Endothelial cell of umbilical vein (primary cell): ENCODE results near the gene CLINT1. TPM values are rescaled to one million over a fixed set of nuclear protein-coding genes. Genes with fewer than 3 reads are reported as not detected.
A peak's percentile ranks its signal among the peaks of the same experiment; 100 is the strongest.

ENCODE experiments used
- BruUV-seq: library from RNA; stranded (reverse); fragments of 400-500 nt; replicated peaks from 2 replicates; lab custom pipeline; 2021; lab: Mats Ljungman, UMichigan
- CTCF ChIA-PET: fragments of 300-600, 350-600 bp; sonication (Branson Sonifier 250); formaldehyde crosslinking; loops from one replicate; lab custom pipeline; 2021; ENCODE audit warnings: antibody characterized with exemption, inconsistent platforms; lab: Charles Lee
- POLR2A ChIA-PET: fragments of 300-600, 350-600 bp; sonication (Branson Sonifier 250); formaldehyde crosslinking; loops from one replicate; lab custom pipeline; 2021; ENCODE audit warnings: antibody characterized with exemption, inconsistent platforms; lab: Charles Lee
- DNase-seq: peaks from one replicate; pipeline ENCODE4 v3.0.0-alpha.2; 2011; ENCODE audit warnings: low read depth, low spot score
- FAIRE-seq: peaks from 2 replicates; lab custom pipeline; 2011; peaks lifted over from hg19 to GRCh38; lab: Jason Lieb, UNC
- H2AFZ ChIP-seq: 2 replicates; pipeline ENCODE4 v1.6.0; 2012; ENCODE audit warnings: low read depth, low read length, control low read depth, inconsistent platforms
- H3K27ac ChIP-seq: 2 replicates; pipeline ENCODE4 v1.5.1; 2011; ENCODE audit warnings: low read depth, mild to moderate bottlenecking, control low read depth, low read length, moderate library complexity; ENCODE audit not compliant: insufficient read depth
- H3K27me3 ChIP-seq, 2 experiments: 2 replicates each; pipeline versions ENCODE4 v1.6.0 to v1.6.1; 2011; ENCODE audit warnings: low read length in 2 of 2, mixed read lengths in 1 of 2; ENCODE audit not compliant: control insufficient read depth in 2 of 2, insufficient read depth in 2 of 2
- H3K36me3 ChIP-seq, 2 experiments: 2 replicates in 1 of 2; 3 replicates in 1 of 2; pipeline ENCODE4 v1.5.1; 2011; ENCODE audit warnings: low read length in 2 of 2, mild to moderate bottlenecking in 1 of 2, moderate library complexity in 1 of 2; ENCODE audit not compliant: control insufficient read depth in 2 of 2, insufficient read depth in 2 of 2; ENCODE audit errors: extremely low read depth in 1 of 2
- H3K4me1 ChIP-seq: 3 replicates; pipeline ENCODE4 v1.5.1; 2011; ENCODE audit warnings: mild to moderate bottlenecking, low read length; ENCODE audit not compliant: control insufficient read depth, insufficient read depth; ENCODE audit errors: extremely low read depth
- H3K4me2 ChIP-seq: 2 replicates; pipeline ENCODE4 v1.6.1; 2011; ENCODE audit warnings: low read length, control low read depth, mixed read lengths; ENCODE audit not compliant: insufficient read depth
- H3K4me3 ChIP-seq, 3 experiments: fragments of 200-600 bp in 1 of 3; sonication (generic), shearing (Covaris generic) in 1 of 3; replicated peaks in 1 of 3; 2 replicates each; pipeline ENCODE4 v1.5.1; 2011 to 2016; ENCODE audit warnings: control low read depth in 3 of 3, low read length in 3 of 3, mild to moderate bottlenecking in 2 of 3, inconsistent platforms in 1 of 3, low read depth in 1 of 3, moderate library complexity in 1 of 3; ENCODE audit not compliant: insufficient read depth in 1 of 3
- H3K79me2 ChIP-seq: 2 replicates; pipeline ENCODE4 v1.6.0; 2012; ENCODE audit warnings: low read length, inconsistent platforms; ENCODE audit not compliant: control insufficient read depth, insufficient read depth
- H3K9ac ChIP-seq: replicated peaks from 2 replicates; pipeline ENCODE3; 2011; ENCODE audit warnings: low read length, control low read depth; ENCODE audit not compliant: insufficient read depth; ENCODE audit errors: extremely low read depth
- H3K9me1 ChIP-seq: replicated peaks from 3 replicates; pipeline ENCODE4 v1.6.0; 2011; ENCODE audit warnings: mild to moderate bottlenecking, low read length; ENCODE audit not compliant: control insufficient read depth, insufficient read depth; ENCODE audit errors: extremely low read depth
- H3K9me3 ChIP-seq: replicated peaks from 2 replicates; pipeline ENCODE4 v1.5.1; 2012; ENCODE audit warnings: low read length, inconsistent platforms; ENCODE audit not compliant: control insufficient read depth, insufficient read depth
- H4K20me1 ChIP-seq: replicated peaks from 2 replicates; pipeline ENCODE3; 2011; ENCODE audit warnings: mild to moderate bottlenecking, low read length; ENCODE audit not compliant: control insufficient read depth, insufficient read depth; ENCODE audit errors: extremely low read depth
- EZH2 ChIP-seq: IDR thresholded peaks from 2 replicates; pipeline ENCODE4 v1.6.1; 2012; ENCODE audit warnings: borderline replicate concordance, low read depth, mild to moderate bottlenecking, moderate library complexity, low read length, inconsistent platforms; ENCODE audit not compliant: severe bottlenecking
- FOS ChIP-seq: IDR thresholded peaks from 2 replicates; pipeline ENCODE4 v1.6.1; 2011; ENCODE audit warnings: mild to moderate bottlenecking, low read length, moderate library complexity, borderline replicate concordance; ENCODE audit not compliant: insufficient read depth
- GATA2 ChIP-seq: IDR thresholded peaks from 2 replicates; pipeline ENCODE4 v1.7.0; 2011; ENCODE audit warnings: low read depth, mild to moderate bottlenecking, moderate library complexity, mixed read lengths, low read length; ENCODE audit not compliant: insufficient read length, insufficient read depth
- JUN ChIP-seq: IDR thresholded peaks from 2 replicates; pipeline ENCODE4 v1.6.1; 2011; ENCODE audit warnings: borderline replicate concordance, low read depth; ENCODE audit not compliant: insufficient read length, insufficient read depth
- POLR2A ChIP-seq: IDR thresholded peaks from 2 replicates; pipeline ENCODE4 v1.6.1; 2012; ENCODE audit warnings: low read depth, mild to moderate bottlenecking, control low read depth, low read length
- dilution Hi-C: fragments of 300-500 bp; cut with MboI; formaldehyde crosslinking; loops from one replicate; pipeline ENCODE4 v1.15.0; 2019; ENCODE audit warnings: low sequenced_read_pairs; ENCODE audit not compliant: extremely low pct_ligation_motif_present
- intact Hi-C: fragments of 100-400 bp; cut with micrococcal nuclease; formaldehyde crosslinking; loops from one replicate; pipeline ENCODE4 v1.10.0; 2022
- polyA plus RNA-seq, 4 experiments: library from polyadenylated mRNA; depleted of rRNA in 3 of 4; stranded (reverse) in 3 of 4; unstranded in 1 of 4; fragments of >200 nt; gene quantifications; 2 replicates each; pipeline versions ENCODE4 v1.2.1 to v1.2.3, GENCODE V29; 2011 to 2012; ENCODE audit warnings: missing spikeins in 1 of 4
- total RNA-seq: library from RNA; stranded (reverse); gene quantifications from 2 replicates; pipeline ENCODE4 v1.2.3, GENCODE V29; 2021
- TF ChIP-seq, protein P1 (sequence below): IDR thresholded peaks from 2 replicates; pipeline ENCODE4 v1.6.1; 2011; ENCODE audit not compliant: insufficient read depth, insufficient read length
- TF ChIP-seq, protein P2 (sequence below), 2 donors: IDR thresholded peaks; 1 replicate in 1 of 2; 2 replicates in 1 of 2; pipeline ENCODE4 v1.5.1; 2011; ENCODE audit warnings: low read length in 2 of 2, mild to moderate bottlenecking in 2 of 2, moderate library complexity in 2 of 2, control low read depth in 1 of 2, inconsistent platforms in 1 of 2, low read depth in 1 of 2; ENCODE audit not compliant: insufficient read depth in 1 of 2; ENCODE audit errors: extremely low read depth in 1 of 2

Gene CLINT1
- total and polyA plus RNA-seq, 2 donors (not counting 3 experiments of a cell fraction or from before 2014, with no cell fraction given) = 76.6 to 158 TPM

DNA sequence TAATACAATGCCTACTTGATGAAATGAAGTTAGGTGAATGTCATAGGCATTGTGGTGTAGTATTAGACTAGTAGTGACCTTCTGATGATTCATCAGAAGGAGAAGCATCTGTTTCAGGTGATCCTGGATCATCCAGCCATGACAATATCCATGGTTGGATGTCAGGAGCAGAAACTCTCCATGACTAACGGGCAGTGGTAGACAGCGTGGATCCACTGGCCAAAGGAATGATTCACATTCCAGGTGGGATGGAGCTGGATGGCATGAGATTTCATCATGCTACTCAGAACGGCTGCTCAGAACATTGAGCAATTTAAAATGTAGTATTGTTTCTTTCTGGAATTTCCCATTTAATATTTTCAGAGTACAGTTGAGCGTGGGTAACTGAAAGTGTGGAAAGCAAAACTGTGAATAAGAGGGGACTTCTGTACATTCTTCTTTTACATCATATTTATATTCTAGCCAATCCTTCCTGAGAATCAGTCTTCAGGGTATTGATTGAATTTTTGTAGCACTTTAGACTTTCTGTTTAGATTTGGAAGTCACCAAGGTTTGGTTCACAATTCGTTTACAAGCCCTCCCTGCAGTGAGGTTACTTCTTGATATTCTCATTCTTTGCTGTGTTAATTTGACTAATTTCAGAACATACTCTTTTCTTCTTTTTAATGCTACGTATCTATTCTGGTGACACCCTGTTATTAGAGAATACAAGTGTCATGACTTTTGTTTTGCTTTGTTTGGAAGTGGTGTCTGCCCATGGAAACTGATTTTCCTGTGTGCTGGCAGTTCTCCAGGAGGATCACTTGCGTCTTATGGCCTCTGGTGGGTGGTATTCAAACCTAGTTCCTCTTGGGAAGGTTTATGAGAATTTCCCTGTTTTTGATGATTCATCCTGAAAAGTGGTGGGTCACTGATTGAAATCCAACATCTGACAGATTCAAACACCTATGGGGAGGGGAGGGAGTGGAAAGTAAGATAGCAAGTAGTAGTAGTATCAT lies 12.2 kb upstream of the CLINT1 start:
- H3K79me2 ChIP-seq = no peaks in the 10 kb centered on the region
- FAIRE-seq = peak; percentile 21
- H3K4me3 ChIP-seq = no peak overlapping the region
- H3K4me1 ChIP-seq = peaks cover 10% of the 10 kb centered on the region
- no peak overlapping the region for H2AFZ ChIP-seq
- ChIA-PET POLR2A (no interaction called here), CTCF (interaction anchor here (1.3 kb wide), 1 partner anchor 12 kb away, joined by 4 read pairs; the partner anchor contains the start of gene CLINT1)
- intact Hi-C loops (no loop called here), dilution Hi-C loops (no loop called here)
- H3K9ac ChIP-seq = no peak overlapping the region
- BruUV-seq = no TSS peak
- H4K20me1 ChIP-seq = no peaks in the 10 kb centered on the region
- peak; percentile 73 for DNase-seq
- no peak overlapping the region for H3K4me2 ChIP-seq
- H3K27ac ChIP-seq = no peak overlapping the region
- H3K9me3 ChIP-seq = no peaks in the 10 kb centered on the region
- H3K36me3 ChIP-seq = no peaks in the 10 kb centered on the region
- H3K27me3 ChIP-seq = no peaks in the 10 kb centered on the region
- TF ChIP-seq, protein P1, sequence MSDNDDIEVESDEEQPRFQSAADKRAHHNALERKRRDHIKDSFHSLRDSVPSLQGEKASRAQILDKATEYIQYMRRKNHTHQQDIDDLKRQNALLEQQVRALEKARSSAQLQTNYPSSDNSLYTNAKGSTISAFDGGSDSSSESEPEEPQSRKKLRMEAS = no peak
- TF ChIP-seq FOS = peak; percentile 15
- no peak for TF ChIP-seq GATA2
- TF ChIP-seq EZH2 = no peak
- TF ChIP-seq, protein P2, sequence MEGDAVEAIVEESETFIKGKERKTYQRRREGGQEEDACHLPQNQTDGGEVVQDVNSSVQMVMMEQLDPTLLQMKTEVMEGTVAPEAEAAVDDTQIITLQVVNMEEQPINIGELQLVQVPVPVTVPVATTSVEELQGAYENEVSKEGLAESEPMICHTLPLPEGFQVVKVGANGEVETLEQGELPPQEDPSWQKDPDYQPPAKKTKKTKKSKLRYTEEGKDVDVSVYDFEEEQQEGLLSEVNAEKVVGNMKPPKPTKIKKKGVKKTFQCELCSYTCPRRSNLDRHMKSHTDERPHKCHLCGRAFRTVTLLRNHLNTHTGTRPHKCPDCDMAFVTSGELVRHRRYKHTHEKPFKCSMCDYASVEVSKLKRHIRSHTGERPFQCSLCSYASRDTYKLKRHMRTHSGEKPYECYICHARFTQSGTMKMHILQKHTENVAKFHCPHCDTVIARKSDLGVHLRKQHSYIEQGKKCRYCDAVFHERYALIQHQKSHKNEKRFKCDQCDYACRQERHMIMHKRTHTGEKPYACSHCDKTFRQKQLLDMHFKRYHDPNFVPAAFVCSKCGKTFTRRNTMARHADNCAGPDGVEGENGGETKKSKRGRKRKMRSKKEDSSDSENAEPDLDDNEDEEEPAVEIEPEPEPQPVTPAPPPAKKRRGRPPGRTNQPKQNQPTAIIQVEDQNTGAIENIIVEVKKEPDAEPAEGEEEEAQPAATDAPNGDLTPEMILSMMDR (IDR thresholded peaks at IDR 0.05; ENCODE audit: extremely low read depth in 1 of 2, insufficient read depth in 1 of 2, low read depth in 1 of 2, low read length in 2 of 2) = peak in 1 of 2 donors; percentile 2
- peak; percentile 20 for TF ChIP-seq JUN
- TF ChIP-seq POLR2A = no peak
- H3K9me1 ChIP-seq = no peaks in the 10 kb centered on the region
